Measurements from ENCODE around the gene BACH2.

BACH2 gene

DNA sequence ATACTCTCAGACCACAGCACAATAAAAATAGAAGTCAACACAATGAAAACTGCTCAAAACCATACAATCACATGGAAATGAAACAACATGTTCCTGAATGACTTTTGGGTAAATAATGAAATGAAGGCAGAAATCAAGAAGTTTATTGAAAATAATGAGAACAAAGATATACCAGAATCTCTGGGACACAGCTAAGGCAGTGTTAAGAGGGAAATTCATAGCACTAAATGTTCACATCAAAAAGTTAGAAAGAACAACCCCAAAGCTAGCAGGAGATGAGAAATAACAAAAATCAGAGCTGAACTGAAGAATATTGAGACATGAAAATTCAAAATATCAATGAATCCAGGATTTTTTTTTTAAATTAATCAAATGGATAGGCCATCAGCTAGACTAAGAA lies 183.3 kb downstream of the BACH2 start:
- no peak for DNase-seq (ENCODE audit: low read depth in 1 of 2, low spot score in 1 of 2)
- in situ Hi-C loops (cut with HindIII; ENCODE audit: low pct_unique_long_range_greater_than_20kb, low sequenced_read_pairs) = no loop called here
- TF ChIP-seq JUND (IDR thresholded peaks at IDR 0.05; ENCODE audit: low read depth) = no peak

DNA sequence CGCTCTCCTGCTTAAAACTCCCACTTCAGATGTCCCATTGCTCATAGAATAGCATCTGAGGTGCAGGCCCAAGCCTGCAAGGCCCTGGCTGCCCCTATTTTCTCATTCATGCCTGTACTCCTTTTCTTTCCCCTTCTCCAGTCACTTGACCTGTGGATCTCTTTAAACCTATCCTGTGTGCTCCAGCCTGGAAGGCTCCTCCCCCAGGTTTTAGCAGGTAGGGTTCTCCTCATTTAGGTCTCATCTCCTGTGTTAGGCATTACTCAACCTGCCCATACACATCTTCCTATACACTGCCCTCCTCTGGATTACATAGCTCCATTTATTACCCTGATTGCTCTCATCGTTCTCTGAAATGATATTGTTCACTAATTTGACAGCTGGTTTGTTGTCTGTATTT lies 185.3 kb downstream of the BACH2 start:
- in situ Hi-C loops (cut with HindIII; ENCODE audit: low pct_unique_long_range_greater_than_20kb, low sequenced_read_pairs) = no loop called here
- DNase-seq (ENCODE audit: low read depth in 1 of 2, low spot score in 1 of 2) = no peak
- no peak for TF ChIP-seq JUND (IDR thresholded peaks at IDR 0.05; ENCODE audit: low read depth)

DNA sequence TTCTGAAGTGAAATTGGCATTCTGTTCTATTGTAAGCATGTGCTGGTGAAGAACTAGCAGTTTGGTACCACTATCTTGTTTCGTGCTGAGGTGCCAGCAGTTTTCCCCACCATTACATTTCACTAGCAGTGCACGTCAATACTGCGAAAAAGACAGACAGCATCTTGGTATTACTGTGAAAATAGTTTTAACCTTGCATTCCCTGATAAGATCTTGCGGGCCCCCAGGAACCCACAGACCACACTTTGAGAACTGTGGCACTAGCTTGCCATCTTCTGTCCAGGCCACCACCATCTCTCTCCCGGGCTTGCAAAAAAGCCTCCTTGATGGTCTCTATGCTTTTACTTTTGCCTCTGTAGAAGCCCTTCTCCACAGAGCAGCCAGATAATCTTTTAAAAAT lies 185.7 kb downstream of the BACH2 start:
- in situ Hi-C loops (cut with HindIII; ENCODE audit: low pct_unique_long_range_greater_than_20kb, low sequenced_read_pairs) = no loop called here
- no peak for DNase-seq (ENCODE audit: low read depth in 1 of 2, low spot score in 1 of 2)
- no peak for TF ChIP-seq JUND (IDR thresholded peaks at IDR 0.05; ENCODE audit: low read depth)

DNA sequence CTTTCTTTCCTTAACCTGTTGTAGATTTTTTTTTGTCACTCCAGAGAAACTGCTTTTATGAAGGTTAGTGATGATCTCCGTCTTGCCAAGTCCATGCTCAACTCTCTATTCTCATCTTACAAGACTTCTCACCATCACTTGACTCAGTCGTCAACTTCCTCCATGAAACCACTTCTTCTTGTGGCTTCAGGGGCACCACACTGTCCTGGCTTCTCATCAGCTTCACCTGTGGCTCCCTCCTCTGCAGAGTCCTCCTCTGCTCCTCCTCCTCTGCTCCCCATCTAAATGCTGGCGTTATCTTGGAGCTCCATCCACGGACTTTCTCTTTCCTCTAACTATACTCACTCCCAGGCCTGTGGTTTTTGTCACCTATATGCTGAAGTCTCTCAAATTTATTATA lies 187.5 kb downstream of the BACH2 start:
- TF ChIP-seq JUND (IDR thresholded peaks at IDR 0.05; ENCODE audit: low read depth) = no peak
- in situ Hi-C loops (cut with HindIII; ENCODE audit: low pct_unique_long_range_greater_than_20kb, low sequenced_read_pairs) = no loop called here
- DNase-seq (ENCODE audit: low read depth in 1 of 2, low spot score in 1 of 2) = no peak

DNA sequence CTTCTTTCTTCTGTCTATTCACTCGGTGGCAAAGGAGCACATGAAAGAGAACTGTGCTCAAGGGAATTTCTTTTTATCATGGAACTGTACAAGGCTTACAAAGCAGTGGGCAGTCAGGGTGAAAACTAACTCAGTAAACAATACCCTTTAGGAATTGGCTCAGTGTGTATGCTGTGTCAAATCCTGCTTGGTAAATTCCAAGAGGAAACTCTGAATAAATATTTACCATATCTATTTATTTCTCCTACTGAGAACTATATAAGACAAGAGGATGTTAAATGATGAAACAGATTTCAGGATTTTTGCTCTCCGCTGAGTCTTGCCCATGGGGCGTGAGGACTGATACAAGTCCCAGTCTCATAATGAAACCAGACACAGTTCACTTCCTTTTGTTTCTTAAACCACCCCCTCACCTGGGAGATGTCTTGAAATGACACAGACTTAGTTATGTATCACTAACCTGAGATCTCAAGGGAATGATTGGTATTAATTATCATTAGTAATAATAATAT lies 188.8 kb downstream of the BACH2 start:
- in situ Hi-C loops (cut with HindIII; ENCODE audit: low pct_unique_long_range_greater_than_20kb, low sequenced_read_pairs) = no loop called here
- DNase-seq (ENCODE audit: low read depth in 1 of 2, low spot score in 1 of 2) = peak in 1 of 2 experiments; percentile 3
- no peak for TF ChIP-seq JUND (IDR thresholded peaks at IDR 0.05; ENCODE audit: low read depth)

DNA sequence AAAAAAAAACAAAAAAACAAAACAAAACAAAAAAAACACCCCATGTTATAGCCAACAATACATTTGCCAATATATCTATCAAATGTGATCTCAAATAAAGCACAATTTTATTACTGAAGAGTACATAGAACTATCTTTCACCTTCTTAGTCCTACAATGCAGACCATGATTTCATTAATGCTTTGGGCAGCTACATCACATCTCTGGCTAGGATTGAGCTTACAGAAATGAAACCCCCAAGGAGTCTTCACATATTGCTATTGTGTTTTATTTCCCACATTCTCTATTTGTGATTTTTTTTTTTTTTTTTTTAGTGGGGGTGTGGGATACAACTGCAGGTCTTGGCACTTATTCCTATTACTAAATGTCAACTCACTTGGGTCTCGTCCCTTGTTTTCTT lies 189.3 kb downstream of the BACH2 start:
- in situ Hi-C loops (cut with HindIII; ENCODE audit: low pct_unique_long_range_greater_than_20kb, low sequenced_read_pairs) = no loop called here
- no peak for TF ChIP-seq JUND (IDR thresholded peaks at IDR 0.05; ENCODE audit: low read depth)

DNA sequence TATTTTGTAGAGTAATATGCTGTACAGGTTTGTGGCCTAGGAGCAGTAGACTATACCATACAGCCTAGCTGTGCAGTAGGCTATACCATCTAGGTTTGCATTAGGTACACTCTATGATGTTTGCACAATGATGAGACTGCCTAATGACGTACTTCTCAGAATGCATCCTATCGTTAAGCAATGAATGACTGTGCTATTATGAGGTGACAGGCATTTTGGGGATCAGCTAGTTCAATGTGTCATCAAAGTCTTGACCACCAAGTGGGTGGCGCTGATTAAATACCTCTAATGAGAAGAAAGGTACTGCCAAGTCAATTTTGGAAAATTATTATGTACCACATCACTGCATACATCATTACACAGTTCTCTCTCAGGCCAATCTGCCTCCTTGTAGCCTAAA lies 190.2 kb downstream of the BACH2 start:
- no peak for DNase-seq (ENCODE audit: low read depth in 1 of 2, low spot score in 1 of 2)
- in situ Hi-C loops (cut with HindIII; ENCODE audit: low pct_unique_long_range_greater_than_20kb, low sequenced_read_pairs) = no loop called here

More for the DNA sequence above, 189.3 kb downstream of the BACH2 start:
- DNase-seq (ENCODE audit: low read depth in 1 of 2, low spot score in 1 of 2) = no peak

DNA sequence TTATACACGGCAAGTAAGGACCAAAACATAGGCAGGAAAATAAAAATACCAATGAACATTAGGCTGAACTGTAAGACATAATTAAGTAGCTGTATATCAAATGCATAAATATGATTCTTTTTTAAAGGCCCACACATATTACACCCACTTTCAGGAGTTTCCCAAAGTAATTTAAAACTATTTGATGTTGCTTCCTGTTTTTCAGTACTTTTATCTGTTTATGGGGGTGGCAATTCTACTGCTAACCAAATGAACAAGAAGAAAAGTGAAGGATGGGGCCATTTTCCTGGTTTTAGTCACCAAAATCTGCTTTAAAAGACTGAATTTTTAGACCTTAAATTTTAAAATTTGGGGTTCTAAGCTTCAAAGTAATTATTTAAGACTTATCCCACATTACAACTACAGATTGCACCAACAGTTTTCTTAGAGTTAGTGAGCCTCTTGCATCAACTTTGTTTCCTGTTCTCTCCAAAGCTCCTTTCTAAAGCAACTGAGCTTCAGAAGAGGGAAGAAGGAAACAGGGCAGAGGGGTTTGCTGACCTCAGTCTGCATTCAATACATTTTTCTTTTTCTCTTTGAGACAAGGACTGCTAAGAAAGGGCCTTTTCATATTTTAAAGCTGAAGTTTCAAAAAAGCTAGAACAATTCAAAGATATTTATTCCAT lies 191.0 kb downstream of the BACH2 start:
- in situ Hi-C loops (cut with HindIII; ENCODE audit: low pct_unique_long_range_greater_than_20kb, low sequenced_read_pairs) = no loop called here
- no peak for TF ChIP-seq JUND (IDR thresholded peaks at IDR 0.05; ENCODE audit: low read depth)
- no peak for DNase-seq (ENCODE audit: low read depth in 1 of 2, low spot score in 1 of 2)

More for the DNA sequence above, 190.2 kb downstream of the BACH2 start:
- no peak for TF ChIP-seq JUND (IDR thresholded peaks at IDR 0.05; ENCODE audit: low read depth)

DNA sequence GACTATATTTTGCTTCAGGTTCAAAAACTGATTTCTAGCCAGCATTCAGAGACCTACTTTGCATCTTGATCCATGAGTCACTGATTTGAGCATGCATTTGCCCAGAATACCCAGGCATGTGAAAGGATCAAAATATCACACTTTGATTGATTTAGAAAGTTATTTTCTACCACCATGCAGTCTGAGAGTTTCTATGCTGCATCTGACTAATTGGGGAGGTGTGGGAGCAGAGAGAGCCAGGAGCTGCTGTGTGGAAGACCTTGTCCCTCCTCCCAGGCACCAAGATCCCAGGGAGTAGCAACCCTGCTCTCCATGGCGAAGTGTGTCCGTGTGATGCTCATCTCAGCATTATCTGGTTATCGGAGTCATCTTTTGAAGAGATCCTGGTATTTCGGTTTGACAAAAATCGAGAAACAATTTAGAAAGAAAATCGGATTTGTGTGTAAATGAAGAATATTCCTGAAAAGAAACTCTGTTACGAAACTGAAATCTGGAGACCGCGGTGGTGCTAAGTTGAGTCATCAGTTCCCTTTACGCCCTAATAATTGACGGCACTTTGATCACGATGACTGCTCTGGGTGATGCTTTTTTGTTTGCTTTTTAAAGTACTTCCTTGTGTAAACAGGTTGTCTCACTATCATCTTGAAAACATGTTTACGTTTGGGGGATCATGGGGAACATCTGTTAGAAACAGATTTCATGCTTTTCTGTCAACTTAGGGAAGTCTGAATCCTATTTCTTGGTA lies 193.4 kb downstream of the BACH2 start:
- TF ChIP-seq JUND (IDR thresholded peaks at IDR 0.05; ENCODE audit: low read depth) = no peak
- DNase-seq (ENCODE audit: low read depth in 1 of 2, low spot score in 1 of 2) = no peak
- in situ Hi-C loops (cut with HindIII; ENCODE audit: low pct_unique_long_range_greater_than_20kb, low sequenced_read_pairs) = no loop called here

DNA sequence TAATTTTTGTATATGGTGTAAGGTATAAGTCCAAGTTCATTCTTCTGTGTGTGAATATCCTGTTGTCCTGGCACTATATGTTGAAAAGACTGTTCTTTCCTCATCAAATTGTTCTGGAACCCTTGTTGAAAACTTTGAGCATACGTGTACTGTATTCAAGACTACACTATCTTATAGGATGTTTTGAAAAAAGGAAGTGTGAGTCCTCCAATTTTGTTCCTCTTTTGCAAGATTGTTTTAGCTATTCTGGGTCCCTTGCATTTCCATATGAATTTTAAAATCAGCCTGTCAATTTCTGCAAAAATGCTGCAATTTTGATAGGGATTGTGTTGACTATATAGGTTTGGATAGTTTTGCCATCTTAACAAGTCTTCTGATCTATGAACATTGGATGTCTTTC lies 195.2 kb downstream of the BACH2 start:
- DNase-seq (ENCODE audit: low read depth in 1 of 2, low spot score in 1 of 2) = no peak
- in situ Hi-C loops (cut with HindIII; ENCODE audit: low pct_unique_long_range_greater_than_20kb, low sequenced_read_pairs) = no loop called here
- TF ChIP-seq JUND (IDR thresholded peaks at IDR 0.05; ENCODE audit: low read depth) = no peak

DNA sequence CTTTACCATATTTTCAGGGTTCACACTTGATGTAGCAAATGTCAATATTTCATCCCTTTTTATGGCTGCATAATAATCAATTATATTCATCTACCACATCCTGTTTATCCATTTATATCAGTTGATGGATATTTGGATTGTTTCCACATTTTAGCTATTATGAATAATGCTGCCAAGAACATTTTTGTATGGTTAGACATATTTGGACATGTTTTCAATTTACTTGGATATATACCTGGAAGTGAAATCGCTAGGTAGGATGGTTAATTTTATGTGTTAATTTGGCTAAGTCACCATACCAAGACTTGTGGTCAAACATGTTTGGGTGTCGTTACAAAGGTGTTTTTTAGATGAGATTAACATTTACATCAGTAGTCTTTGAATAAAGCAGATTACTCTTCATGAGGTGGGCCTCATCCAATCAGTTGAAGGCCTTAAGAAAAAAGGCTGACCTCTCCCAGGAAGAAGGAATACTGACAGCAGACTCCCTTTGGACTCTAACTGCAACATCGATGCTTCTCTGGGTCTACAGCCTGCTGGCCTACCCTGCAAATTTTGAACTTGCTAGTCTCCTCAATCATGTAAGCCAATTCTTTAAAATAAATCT lies 196.5 kb downstream of the BACH2 start:
- in situ Hi-C loops (cut with HindIII; ENCODE audit: low pct_unique_long_range_greater_than_20kb, low sequenced_read_pairs) = no loop called here
- TF ChIP-seq JUND (IDR thresholded peaks at IDR 0.05; ENCODE audit: low read depth) = no peak
- no peak for DNase-seq (ENCODE audit: low read depth in 1 of 2, low spot score in 1 of 2)

DNA sequence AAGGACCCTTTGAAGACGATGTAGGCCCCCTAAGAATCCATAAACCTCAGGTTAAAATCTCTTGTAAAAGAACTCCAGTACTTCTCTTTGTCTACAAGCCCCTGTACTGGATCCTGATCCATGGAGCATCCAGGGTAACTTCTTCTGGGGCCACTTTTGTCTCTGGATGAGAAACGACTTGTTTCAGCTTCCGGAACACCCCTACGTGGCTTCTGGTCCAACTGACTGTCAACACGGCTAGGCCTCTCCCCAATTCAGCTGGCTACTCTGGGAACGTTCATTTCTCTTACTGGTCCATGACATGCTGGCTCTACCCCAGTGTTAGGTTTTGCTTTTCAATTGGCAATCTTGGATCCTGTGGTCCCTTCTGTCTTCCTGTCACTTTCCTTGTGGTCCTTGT lies 198.0 kb downstream of the BACH2 start:
- TF ChIP-seq JUND (IDR thresholded peaks at IDR 0.05; ENCODE audit: low read depth) = no peak
- in situ Hi-C loops (cut with HindIII; ENCODE audit: low pct_unique_long_range_greater_than_20kb, low sequenced_read_pairs) = no loop called here
- DNase-seq (ENCODE audit: low read depth in 1 of 2, low spot score in 1 of 2) = no peak

DNA sequence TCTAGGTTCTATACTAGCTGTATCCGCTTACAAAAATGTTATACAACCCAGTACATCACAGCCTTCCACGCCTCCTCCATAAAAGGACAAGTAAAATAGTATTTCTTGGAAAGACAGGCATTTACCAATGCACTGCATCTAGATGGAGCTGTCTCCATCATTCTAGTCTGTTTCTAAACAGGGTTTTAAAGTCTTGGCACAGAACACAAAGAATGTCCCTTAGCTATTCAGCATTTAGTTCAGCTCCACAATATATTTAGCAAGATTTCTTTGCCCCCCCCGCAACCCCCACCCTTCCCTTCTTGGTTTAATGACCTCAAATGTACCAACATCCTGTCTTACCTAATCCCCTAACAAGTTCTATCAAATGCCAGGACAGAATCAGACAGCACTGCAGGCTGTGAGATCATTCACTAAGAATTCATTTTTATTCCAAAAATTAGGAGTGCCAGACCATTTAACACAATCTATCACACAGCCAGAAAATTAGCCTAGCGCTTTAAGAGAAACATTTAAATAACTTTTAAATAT lies 198.6 kb downstream of the BACH2 start:
- in situ Hi-C loops (cut with HindIII; ENCODE audit: low pct_unique_long_range_greater_than_20kb, low sequenced_read_pairs) = no loop called here
- DNase-seq (ENCODE audit: low read depth in 1 of 2, low spot score in 1 of 2) = peak in 1 of 2 experiments; percentile 26
- TF ChIP-seq JUND (IDR thresholded peaks at IDR 0.05; ENCODE audit: low read depth) = no peak

Data from T47D (cell line).